ENCODE results near the gene ELOVL1.

ELOVL1 gene

DNA sequence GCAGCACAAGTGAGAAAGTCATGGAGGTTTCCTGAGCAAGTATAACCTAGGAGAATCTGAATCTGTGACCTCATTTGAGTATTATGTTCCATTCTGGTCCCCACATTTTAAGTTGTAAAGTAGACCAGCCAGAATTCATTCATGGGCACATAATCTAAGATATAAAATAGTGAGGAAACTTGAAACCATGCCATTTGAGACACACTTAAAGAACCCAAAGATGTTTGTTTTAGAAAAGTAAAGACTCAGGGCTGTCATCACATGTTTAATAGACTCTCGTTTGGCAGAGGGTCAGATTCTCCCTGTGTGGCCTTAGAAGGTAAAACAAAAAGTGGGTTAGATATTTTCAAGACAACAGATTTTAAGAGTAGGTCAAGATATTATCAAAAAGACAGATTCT, 28.2 kb upstream of the ELOVL1 start:
- Histone ChIP-seq H3K9me3 (ENCODE audit: control insufficient read depth, insufficient read depth, low read length) (no peaks in the 10 kb centered on the region), H3K36me3 (ENCODE audit: control insufficient read depth, low read length) (peaks cover 4% of the 10 kb centered on the region; the same call in 1 of the 2 replicates), H3K4me2 (ENCODE audit: low read length) (no peak overlapping the region), H3K27ac (ENCODE audit: low read depth, low read length) (no peak overlapping the region), H3K9me2 (replicated peaks; ENCODE audit: control insufficient read depth, low read length) (no peaks in the 10 kb centered on the region), H3F3A (ENCODE audit: control insufficient read depth, insufficient read depth) (no peaks in the 10 kb centered on the region), H3K4me1 (ENCODE audit: control insufficient read depth, low read length) (peaks cover 10% of the 10 kb centered on the region), H3K27me3 (ENCODE audit: control insufficient read depth, low read length) (no peaks in the 10 kb centered on the region), H3K4me3 (ENCODE audit: low read length) (no peak overlapping the region), H3K79me2 (ENCODE audit: control insufficient read depth, low read length) (peaks cover 10% of the 10 kb centered on the region), H4K20me1 (ENCODE audit: control insufficient read depth, insufficient read depth, low read depth, low read length) (no peaks in the 10 kb centered on the region)
- TF ChIP-seq, protein P1, sequence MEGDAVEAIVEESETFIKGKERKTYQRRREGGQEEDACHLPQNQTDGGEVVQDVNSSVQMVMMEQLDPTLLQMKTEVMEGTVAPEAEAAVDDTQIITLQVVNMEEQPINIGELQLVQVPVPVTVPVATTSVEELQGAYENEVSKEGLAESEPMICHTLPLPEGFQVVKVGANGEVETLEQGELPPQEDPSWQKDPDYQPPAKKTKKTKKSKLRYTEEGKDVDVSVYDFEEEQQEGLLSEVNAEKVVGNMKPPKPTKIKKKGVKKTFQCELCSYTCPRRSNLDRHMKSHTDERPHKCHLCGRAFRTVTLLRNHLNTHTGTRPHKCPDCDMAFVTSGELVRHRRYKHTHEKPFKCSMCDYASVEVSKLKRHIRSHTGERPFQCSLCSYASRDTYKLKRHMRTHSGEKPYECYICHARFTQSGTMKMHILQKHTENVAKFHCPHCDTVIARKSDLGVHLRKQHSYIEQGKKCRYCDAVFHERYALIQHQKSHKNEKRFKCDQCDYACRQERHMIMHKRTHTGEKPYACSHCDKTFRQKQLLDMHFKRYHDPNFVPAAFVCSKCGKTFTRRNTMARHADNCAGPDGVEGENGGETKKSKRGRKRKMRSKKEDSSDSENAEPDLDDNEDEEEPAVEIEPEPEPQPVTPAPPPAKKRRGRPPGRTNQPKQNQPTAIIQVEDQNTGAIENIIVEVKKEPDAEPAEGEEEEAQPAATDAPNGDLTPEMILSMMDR (IDR thresholded peaks at IDR 0.05; ENCODE audit: low read depth, low read length, poor library complexity, severe bottlenecking), result no peak
- no peak for TF ChIP-seq EZH2phosphoT487 (IDR thresholded peaks at IDR 0.05; ENCODE audit: borderline replicate concordance, low read length)

DNA sequence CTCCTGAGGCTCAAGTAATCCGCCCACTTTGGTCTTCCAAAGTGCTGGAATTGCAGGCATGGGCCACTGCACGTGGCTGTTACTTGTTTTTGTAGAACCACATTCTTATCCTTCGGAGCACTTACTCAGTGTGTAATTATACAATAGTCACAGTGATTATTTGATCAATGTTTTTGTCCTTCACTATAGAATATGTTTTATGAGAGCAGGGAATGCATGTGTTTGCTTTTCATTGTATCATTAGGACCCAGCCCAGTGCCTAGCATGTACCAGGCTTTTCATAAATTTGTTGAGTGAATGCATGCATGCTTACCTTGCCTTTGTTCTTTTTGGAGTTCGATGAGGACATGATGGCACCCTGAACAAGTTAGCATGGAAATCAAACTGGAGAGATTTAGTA, 27.7 kb upstream of the ELOVL1 start:
- peaks cover 15% of the 10 kb centered on the region for H3K79me2 ChIP-seq (ENCODE audit: control insufficient read depth, low read length)
- H3K36me3 ChIP-seq (ENCODE audit: control insufficient read depth, low read length), result peaks cover 4% of the 10 kb centered on the region; the same call in 1 of the 2 replicates
- no peaks in the 10 kb centered on the region for H3K9me2 ChIP-seq (replicated peaks; ENCODE audit: control insufficient read depth, low read length)
- peaks cover 15% of the 10 kb centered on the region for H3K4me1 ChIP-seq (ENCODE audit: control insufficient read depth, low read length)
- no peak for TF ChIP-seq EZH2phosphoT487 (IDR thresholded peaks at IDR 0.05; ENCODE audit: borderline replicate concordance, low read length)
- TF ChIP-seq, protein P1 (IDR thresholded peaks at IDR 0.05; ENCODE audit: low read depth, low read length, poor library complexity, severe bottlenecking), result no peak
- no peak overlapping the region for H3K4me3 ChIP-seq (ENCODE audit: low read length)
- no peaks in the 10 kb centered on the region for H3F3A ChIP-seq (ENCODE audit: control insufficient read depth, insufficient read depth)
- no peak overlapping the region for H3K4me2 ChIP-seq (ENCODE audit: low read length)
- H3K27ac ChIP-seq (ENCODE audit: low read depth, low read length), result no peak overlapping the region
- no peaks in the 10 kb centered on the region for H3K9me3 ChIP-seq (ENCODE audit: control insufficient read depth, insufficient read depth, low read length)
- H4K20me1 ChIP-seq (ENCODE audit: control insufficient read depth, insufficient read depth, low read depth, low read length), result no peaks in the 10 kb centered on the region
- H3K27me3 ChIP-seq (ENCODE audit: control insufficient read depth, low read length), result no peaks in the 10 kb centered on the region

DNA sequence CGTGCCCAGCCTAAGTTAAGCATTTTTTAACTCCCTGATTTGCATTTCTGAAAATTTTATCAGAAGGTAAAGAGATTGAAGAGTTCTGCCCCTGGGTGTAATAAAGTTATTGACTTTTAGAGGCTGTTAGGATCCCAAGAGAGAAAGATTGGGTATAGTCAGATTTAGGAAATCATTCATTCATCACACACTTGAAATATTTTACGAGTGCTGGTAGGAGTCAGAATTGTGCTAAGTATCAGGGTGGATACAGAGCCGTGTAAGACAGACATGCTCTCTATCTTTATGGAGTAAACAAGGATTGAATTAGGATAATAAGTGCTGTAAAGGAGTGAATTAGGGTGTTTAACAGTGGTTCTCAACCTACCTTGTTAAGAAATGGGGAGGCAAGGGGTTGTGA, 24.9 kb upstream of the ELOVL1 start:
- H3K9me3 ChIP-seq (ENCODE audit: control insufficient read depth, insufficient read depth, low read length), result no peaks in the 10 kb centered on the region
- no peaks in the 10 kb centered on the region for H3K9me2 ChIP-seq (replicated peaks; ENCODE audit: control insufficient read depth, low read length)
- H3K36me3 ChIP-seq (ENCODE audit: control insufficient read depth, low read length), result peaks cover 11% of the 10 kb centered on the region
- H4K20me1 ChIP-seq (ENCODE audit: control insufficient read depth, insufficient read depth, low read depth, low read length), result no peaks in the 10 kb centered on the region
- peaks cover 27% of the 10 kb centered on the region for H3K4me1 ChIP-seq (ENCODE audit: control insufficient read depth, low read length)
- no peak overlapping the region for H3K27ac ChIP-seq (ENCODE audit: low read depth, low read length)
- H3F3A ChIP-seq (ENCODE audit: control insufficient read depth, insufficient read depth), result no peaks in the 10 kb centered on the region
- peaks cover 43% of the 10 kb centered on the region for H3K79me2 ChIP-seq (ENCODE audit: control insufficient read depth, low read length)
- H3K4me3 ChIP-seq (ENCODE audit: low read length), result no peak overlapping the region
- no peak overlapping the region for H3K4me2 ChIP-seq (ENCODE audit: low read length)
- TF ChIP-seq EZH2phosphoT487 (IDR thresholded peaks at IDR 0.05; ENCODE audit: borderline replicate concordance, low read length), result no peak
- TF ChIP-seq, protein P1 (IDR thresholded peaks at IDR 0.05; ENCODE audit: low read depth, low read length, poor library complexity, severe bottlenecking), result no peak
- no peaks in the 10 kb centered on the region for H3K27me3 ChIP-seq (ENCODE audit: control insufficient read depth, low read length)
